GM21737 (cell line): ENCODE measurements around the gene ENPEP.
"Not testable (repeated sequence)": the region's sequence is repeated elsewhere in the genome, so short reads cannot be mapped to it uniquely, and the experiment has no call there.

Source experiments
- ATAC-seq: cut with Tn5 transposase; IDR thresholded peaks from one replicate; pipeline ENCODE4 v1.9.1; 2021; ENCODE audit warnings: mild to moderate bottlenecking, moderate library complexity; ENCODE audit not compliant: unreplicated experiment

ENPEP gene

DNA sequence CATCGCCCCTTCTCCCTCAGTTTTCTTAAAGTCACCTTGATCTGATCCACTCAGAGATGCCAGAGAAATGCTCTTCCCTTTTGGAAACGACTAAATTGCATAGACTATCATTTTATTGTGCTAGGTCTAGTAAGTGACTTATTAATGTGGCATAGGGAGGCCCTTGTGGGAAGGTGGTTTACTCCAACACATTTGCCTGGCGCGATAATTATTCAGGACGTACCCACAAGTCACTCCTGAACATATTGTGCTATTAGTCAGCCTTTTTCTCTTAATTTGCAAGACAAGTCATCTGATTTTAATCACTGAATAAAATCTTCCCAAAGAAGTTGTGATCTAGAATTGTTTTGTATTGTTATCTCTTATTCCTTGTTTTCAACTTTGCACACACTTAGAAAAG lies 7.6 kb downstream of the ENPEP start:
- no peak for ATAC-seq

DNA sequence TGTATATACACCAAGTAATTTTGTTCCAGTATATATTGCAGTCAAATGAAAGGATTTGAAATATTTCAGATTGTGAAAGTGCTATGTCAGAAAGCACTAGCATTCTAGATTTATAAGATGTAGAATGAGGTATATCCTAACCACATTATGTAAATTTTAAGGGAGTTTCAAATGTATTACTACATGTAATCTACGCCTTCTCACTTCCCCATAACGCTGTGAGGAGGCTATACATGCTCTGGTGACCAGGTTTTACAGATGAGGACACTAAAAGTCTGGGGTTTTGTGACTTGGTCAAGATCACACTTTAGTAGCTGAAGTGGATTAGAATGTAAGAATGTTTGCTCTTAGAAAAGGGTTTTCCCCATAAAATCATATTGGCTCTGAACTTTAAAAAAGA lies 8.1 kb downstream of the ENPEP start:
- ATAC-seq: peak; percentile 98

DNA sequence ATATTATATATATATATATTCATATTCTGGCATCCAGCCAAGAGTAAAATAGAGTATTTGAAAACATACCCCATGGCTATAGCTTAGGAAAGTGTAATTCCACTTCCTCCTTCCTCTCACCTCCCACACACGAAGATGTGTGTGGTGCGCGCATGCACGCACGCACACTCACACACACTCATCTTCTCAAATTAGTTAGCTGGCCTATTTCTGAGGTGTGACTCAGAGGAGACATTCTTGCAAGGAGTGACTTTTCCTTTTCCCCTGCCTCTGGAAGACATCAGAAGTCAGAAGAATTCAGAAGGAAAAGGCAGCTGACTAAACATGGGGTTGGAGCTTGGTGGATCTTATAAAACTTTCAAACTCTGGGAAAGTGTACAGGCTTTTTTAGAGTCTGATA lies 8.8 kb downstream of the ENPEP start:
- ATAC-seq: no peak

DNA sequence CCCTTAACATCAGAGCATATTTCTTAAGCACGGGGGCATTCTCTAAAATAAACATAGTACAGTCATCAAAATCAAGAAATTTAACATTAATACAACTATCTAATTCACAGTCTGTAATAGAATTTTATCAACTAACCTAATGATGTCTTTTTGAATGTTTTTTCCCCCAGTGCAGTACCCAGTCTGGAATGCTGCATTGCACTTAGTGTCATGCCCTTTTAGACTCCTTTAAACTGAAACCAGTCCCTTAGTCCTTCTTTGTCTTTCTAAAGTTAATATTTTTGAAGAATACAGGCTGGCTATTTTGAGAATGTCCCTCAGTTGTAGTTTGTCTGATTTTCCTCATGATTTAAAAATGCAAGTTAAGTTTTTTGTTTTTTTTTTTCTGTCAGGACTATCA lies 9.5 kb downstream of the ENPEP start:
- ATAC-seq: no peak

DNA sequence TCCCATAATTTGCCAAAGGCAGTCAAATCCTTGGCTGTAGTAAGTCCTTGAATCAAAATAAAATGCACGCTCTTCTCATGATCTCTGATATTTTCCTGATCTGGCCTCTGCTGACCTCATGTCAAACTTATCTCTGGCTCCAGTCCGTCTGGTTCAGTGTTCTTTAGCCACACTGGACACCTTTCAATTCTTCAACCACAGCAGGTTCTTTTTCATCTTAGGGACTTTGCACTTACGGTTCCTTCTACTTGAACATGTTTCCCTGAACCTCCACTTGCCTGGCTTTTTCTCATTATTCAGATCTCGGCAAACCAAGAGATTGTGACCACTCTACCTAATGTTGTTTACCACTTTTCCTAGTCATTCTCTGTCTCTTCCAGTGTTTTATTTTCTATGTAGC lies 10.3 kb downstream of the ENPEP start:
- ATAC-seq: no peak

DNA sequence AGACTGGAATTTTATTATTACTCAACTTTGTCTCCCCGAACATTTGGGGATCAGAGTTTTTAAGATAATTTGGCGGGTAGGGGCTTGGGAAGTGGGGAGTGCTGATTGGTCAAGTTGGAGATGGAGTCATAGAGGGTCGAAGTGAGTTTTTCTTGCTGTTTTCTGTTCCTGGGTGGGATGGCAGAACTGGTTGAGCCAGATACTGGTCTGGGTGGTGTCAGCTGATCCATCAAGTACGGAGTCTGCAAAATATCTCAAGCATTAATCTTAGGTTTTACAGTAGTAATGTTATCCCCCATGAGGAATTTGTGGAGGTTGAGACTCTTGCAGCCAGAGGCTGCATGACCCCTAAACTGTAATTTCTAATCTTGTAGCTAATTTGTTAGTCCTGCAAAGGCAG lies 10.9 kb downstream of the ENPEP start:
- not testable (repeated sequence) for ATAC-seq

DNA sequence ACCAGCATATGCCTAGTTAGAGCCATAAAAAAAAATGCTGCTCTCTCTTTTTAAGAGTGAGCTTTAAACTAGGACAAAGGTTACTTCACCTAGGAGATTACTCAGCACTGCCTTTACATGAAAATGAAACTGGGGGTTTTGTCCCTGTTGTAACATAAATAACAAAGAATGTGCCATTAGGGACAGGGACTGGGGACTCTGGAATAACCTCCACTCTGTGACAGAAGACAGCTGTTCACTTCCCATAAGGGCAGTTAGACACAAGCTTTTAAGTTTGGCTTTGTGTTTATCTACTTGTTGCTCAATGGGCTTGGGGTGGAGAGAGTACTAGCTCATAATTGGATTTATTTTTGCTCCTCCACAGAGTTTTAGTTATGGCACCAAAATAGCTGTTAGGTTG lies 11.9 kb downstream of the ENPEP start:
- no peak for ATAC-seq

DNA sequence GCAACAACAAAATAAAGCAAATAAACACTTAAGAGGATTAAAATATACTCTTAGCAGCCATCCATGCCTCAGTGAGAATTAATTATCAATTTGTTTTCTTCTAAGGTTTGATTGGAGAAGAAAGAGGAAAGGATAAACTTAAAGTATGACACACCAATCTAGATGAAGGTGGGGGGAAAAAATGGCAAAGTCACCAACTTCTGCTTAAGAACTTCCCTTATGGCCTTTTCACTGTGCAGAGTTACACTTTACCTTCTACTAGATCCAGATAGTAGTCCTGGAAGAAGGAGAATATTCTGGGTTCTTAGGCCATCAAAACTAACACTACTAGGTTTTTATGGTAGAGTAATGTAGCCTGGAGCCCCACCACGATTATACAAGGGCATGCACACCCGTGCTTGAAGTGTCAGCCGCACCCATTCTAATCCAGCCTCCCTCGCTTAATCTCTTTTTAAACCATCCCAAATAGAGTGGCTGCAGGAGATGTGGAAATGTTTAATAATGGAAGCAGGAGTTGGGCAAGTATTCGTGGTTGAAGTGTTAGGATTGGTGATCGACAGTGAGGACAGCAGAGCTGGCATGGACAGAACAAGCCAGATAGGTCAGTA lies 14.1 kb downstream of the ENPEP start:
- no peak for ATAC-seq

DNA sequence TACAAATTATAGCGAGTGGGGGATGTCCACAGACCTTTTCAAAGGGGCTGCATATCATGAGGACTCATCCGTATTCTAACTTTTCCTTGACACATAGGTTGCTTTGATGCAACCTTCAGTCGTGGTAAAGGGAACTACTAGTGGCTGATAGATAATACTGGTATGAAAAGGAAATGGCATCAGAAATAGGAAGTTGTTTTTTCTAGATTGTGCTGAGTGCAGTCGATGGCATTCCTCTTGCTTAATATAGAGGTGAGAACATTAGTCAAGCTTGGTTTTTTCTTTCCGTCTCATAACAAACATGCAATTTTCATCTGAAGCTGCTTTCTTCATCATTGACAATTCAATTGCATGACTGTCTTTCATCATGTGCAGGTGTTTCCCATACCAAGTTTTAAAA lies 16.6 kb downstream of the ENPEP start:
- no peak for ATAC-seq

DNA sequence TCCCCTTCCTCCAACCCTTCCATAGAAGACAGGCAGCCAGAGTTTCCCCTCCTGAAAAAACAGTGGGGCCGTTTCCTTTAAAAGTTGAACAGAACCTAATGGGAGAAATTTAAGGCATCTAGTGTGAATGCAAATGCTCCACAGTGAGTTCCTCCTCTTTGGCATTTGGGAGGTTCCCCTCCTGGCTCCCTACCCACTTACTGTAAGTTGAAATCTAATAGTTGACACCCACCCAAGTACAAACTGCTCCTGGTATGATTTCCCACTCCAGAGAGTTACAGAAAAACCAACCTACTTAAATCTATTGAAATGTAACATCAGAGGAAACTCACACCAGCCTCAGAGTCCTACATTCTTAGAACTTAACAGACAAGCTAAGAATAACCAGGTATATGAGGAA lies 17.6 kb downstream of the ENPEP start:
- no peak for ATAC-seq

DNA sequence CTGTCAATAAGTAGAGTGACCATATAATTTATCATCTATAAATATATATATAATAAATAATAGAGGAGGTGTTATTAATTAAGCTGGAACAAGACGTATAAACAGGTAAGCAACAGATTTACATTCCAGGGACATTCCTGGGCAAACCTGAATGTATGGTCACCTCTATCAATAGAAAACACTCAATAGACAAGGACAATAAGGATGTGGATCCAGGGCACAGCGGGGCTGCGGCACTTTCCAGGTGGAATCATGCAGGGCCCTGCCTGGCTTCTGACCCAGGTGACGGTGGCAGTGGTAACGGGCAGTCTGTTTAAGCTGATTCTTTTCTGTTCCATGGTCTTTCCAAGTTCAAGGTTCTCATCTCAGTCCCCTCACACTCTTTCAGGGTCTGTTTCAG lies 22.5 kb downstream of the ENPEP start:
- no peak for ATAC-seq

DNA sequence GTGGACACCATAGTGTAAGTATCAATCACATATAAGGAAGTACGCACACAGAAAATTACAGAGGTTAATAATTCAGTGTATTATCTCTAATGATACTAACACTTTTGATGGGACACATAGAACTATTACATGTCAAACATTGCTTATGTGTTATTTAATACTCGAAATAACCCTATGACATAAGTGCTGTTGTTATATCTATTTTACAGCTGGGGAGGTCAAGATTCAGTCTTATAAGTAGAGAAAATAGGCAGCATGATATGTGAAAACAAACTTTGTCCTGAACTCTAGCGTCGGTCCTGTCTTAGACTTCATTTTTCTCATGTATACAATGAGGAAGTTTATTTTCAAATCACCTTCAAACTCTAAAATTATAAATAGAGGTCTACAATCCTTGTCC lies 23.2 kb downstream of the ENPEP start:
- ATAC-seq: no peak

DNA sequence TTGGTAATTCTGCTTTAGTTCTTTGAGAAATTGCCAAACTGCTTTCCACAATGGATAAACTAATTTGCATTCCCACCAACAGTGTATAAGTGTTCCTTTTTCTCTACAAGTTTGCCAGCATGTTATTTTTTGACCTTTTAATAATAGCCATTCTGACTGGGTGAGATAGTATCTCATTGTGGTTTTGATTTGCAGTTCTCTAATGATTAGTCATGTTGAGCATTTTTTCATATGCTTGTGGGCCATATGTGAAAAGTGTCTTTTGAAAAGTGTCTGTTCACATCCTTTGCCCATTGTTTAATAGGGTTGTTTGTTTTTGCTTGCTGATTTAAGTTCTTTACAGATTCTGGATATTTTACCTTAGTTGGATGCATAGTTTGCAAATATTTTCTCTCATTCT lies 25.9 kb downstream of the ENPEP start:
- ATAC-seq: no peak

DNA sequence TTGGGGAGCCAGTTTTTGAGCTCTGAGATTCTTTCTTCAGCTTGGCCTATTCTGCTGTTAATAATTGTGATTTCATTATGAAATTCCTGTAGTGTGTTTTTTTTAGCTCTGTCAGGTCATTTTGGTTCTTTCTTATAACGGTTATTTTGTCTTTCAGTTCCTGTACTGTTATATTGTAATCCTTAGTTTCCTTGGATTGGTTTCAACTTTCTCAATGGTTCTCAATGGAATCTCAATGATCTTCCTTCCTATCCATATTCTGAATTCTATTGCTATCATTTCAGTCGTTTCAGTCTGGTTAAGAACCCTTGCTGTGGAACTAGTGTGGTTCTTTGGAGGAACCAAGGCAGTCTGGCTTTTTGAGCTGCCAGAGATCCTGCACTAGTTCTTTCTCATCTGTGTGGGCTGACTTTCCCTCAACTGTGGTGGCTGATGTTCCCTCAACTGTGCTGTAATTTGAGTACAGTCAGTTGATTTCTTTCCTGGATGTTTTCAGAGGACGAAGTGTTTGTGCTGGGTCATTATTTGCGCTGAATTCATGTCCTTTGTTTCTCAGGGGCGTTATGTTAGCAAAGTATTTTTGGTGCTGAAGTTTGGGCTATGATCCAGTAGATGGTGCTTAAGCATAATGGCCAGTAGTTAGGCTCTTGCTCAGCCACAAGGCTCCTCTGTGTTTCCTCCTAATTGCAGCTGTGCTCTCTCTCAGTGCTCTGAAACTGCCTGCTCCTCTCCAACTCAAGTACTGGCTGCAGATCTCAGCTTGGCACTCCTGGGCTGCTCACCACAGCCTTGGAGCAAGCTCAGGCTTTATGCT lies 27.5 kb downstream of the ENPEP start:
- no peak for ATAC-seq

DNA sequence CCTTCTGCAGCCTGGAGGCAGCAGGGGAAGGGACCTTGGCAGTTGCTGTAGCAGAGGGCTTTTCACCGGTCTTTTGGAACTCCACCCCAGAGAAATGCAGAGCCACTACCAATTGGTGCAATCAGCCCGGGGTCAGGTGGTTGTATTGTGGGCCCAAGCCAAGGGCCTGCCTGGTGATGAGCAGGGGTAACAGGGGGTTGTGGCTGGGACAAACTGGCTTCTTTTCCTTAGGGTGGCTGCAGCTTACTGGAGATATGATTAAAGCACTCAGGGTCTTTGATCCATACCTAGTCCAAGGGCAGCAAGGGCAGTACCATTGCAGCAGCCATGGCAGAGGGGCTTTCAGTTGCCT lies 28.1 kb downstream of the ENPEP start:
- no peak for ATAC-seq

DNA sequence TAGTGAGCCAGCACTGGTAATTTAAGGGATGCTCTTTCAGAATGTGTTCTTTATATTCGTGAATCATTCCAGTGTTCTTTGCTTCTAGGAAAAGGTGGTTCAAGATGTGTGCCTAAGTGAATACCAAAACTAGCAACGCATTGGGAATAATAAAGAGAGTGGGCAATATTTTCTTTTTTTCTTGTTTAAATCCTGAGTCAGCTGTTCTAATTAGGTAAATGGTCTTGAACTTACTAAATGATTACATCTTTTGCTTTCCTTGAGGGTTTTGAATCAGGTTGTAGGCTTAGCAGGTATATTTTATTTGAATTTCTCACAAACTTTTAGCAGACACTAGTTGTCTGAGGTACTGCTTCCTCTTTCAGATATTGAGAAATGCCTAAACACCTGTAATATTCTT lies 29.5 kb downstream of the ENPEP start:
- ATAC-seq: no peak

DNA sequence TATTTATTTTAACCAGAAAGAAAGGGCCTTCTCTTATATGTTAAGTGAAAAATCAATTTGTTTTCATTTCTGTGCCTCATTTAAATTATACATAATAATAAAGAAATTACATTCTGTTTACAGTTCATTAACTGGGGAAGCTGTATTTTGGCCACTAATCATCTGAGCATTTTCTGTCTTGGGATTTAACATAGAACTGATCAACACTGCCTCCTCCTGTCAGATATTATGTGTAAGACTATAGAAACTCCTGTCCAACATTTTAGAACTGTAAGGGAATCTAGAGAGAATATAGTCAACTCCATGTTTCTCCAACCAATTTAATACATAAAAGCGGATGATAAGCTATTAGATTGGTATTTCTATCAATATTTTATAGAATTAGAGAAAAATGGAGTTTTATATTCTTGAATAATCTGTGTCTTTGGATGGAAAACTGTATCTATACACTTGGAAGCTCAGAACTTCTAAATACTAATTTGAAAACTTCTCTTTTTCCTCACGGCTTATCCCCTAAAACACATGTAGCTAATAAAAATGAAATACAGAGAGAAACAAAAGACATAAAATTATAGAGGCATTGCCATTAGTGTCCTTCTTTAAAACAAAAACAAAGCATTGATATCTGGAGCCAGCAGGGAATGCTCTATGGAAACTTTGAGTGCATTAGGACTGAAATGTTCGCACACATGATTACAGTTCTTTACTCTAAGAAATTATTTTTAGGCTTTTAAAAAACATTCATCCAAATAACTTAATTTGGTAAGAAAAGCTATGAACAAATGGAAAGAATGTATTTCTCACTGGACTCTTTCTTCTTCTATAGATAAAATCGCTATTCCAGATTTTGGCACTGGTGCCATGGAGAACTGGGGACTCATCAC lies 33.1 kb downstream of the ENPEP start:
- no peak for ATAC-seq

DNA sequence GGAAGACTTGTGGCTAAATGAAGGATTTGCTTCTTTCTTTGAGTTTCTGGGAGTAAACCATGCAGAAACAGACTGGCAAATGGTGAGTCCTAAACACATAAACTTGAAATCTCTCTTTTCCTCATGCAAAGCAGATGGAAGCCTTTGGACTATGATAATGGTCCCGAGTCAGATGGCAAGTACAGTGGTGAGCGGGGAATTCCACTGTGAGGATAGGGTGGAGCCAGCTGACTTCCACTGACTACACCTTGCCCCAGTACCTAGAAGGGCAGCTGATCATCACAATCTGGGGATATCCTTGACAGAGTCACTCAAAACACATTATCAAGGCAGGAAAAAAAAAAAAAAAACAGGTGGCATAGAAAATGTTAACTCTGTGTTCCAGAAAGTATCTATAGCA lies 34.3 kb downstream of the ENPEP start:
- no peak for ATAC-seq

DNA sequence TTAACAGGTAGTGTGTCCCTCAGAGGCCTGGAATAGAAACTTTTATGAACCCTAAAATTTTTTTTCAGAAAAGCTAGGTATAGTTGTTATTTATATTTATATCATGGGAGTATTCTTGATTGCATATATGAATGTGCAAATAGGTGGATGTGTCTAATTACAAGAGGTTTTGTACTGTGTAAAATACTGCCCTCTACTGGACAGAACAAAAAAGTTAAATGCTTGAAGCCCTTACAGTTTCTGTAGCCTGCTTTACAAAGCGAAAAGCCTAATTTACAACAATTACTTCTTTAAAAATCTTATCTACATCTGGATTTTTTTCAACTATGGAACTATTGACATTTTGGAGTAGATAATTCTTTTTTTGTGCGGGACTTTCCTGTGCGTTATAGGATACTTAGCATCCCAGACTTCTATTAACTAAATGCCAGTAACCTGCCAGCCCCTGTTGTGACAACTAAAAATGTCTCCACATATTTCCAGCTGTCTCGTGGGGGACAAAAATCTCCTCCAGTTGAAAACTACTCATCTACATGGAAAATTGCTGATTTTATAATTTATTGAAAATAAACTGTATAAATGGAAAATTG lies 35.1 kb downstream of the ENPEP start:
- ATAC-seq: no peak

DNA sequence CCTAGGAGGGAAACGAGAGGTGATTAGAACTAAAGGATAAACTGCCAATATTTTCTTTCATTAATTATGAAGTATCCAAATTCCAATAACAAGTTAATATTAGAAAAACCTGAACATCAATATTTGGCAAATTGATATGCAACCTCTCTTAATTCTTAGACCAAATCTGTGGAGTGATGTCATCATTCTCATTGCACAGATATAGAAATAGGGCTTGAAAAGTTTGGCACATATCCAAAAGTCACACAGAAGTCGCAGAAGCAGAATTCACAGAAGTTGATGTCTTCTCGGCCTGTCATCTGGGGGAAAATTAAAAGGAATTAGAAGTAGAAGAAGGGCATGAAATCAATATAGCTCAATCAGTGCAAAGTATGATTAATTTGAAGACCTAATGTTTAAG lies 36.9 kb downstream of the ENPEP start:
- no peak for ATAC-seq

DNA sequence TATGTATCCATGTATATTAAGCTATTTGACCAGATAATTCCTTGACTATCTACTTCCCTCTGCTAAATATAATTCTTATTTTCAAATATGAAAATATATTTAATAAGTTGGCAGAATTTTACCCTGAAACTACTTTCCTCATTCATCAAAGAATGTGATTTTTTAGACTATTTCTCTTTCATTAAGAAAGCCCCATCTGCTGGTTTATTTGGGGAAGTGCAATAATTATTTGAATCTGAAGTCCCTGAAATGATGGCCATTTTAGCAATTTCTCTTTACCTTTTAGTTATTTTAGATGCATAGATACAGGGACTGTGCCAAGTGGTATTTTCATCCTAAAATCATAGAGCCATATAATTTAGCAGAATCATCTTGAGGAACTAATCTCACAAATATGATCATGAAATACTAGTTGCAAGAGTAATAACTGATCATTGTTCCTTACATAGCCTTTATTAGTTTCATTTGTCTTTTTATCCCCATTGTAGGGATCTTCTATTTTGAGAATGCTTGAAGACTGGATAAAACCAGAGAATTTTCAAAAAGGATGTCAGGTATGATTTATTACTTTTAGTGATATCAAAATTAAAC lies 39.0 kb downstream of the ENPEP start:
- ATAC-seq: no peak
